GM18526 (cell line): ENCODE data around the gene TMEM255B.

Experiments used
- POLR2A ChIP-seq: IDR thresholded peaks from 3 replicates; pipeline ENCODE4 v1.6.1; 2011; ENCODE audit not compliant: insufficient read length; ENCODE audit errors: extremely low read depth

Gene TMEM255B

GRCh38 chr13:113744197-113745000 lies 14.6 kb upstream of the TMEM255B start:
- TF ChIP-seq POLR2A, result no peak

- no peak for TF ChIP-seq POLR2A
These were observed 14.0 kb upstream of the TMEM255B start for GRCh38 chr13:113745059-113745458.

- no peak for TF ChIP-seq POLR2A
These were observed 12.9 kb upstream of the TMEM255B start for GRCh38 chr13:113746143-113746525.

- TF ChIP-seq POLR2A, result no peak
These were observed 12.4 kb upstream of the TMEM255B start for GRCh38 chr13:113746671-113747070.

GRCh38 chr13:113747291-113747833 lies 11.7 kb upstream of the TMEM255B start:
- no peak for TF ChIP-seq POLR2A

- TF ChIP-seq POLR2A, result no peak
These were observed 10.7 kb upstream of the TMEM255B start for GRCh38 chr13:113748101-113748861.

GRCh38 chr13:113748862-113749451 lies 10.1 kb upstream of the TMEM255B start:
- TF ChIP-seq POLR2A, result no peak

- TF ChIP-seq POLR2A, result no peak
These were observed 9.5 kb upstream of the TMEM255B start for GRCh38 chr13:113749507-113749906.

- TF ChIP-seq POLR2A, result no peak
These were observed 9.1 kb upstream of the TMEM255B start for GRCh38 chr13:113749967-113750366.

GRCh38 chr13:113750554-113751399 lies 8.2 kb upstream of the TMEM255B start:
- TF ChIP-seq POLR2A, result no peak

- no peak for TF ChIP-seq POLR2A
These were observed 7.5 kb upstream of the TMEM255B start for GRCh38 chr13:113751491-113751890.

- TF ChIP-seq POLR2A, result no peak
These were observed 5.9 kb upstream of the TMEM255B start for GRCh38 chr13:113753171-113753570.

GRCh38 chr13:113754242-113754641 lies 4.8 kb upstream of the TMEM255B start:
- no peak for TF ChIP-seq POLR2A

- TF ChIP-seq POLR2A, result no peak
These were observed 4.3 kb upstream of the TMEM255B start for GRCh38 chr13:113754691-113755090.

- no peak for TF ChIP-seq POLR2A
These were observed 2.5 kb upstream of the TMEM255B start for GRCh38 chr13:113756441-113757097.
